HG03354 (cell line): ENCODE data around the gene MYEOV.

Experiments used
- ATAC-seq: cut with Tn5 transposase; IDR thresholded peaks from one replicate; pipeline ENCODE4 v1.9.1; 2021; ENCODE audit warnings: mild to moderate bottlenecking; ENCODE audit not compliant: unreplicated experiment, poor library complexity, severe bottlenecking

Gene MYEOV

DNA sequence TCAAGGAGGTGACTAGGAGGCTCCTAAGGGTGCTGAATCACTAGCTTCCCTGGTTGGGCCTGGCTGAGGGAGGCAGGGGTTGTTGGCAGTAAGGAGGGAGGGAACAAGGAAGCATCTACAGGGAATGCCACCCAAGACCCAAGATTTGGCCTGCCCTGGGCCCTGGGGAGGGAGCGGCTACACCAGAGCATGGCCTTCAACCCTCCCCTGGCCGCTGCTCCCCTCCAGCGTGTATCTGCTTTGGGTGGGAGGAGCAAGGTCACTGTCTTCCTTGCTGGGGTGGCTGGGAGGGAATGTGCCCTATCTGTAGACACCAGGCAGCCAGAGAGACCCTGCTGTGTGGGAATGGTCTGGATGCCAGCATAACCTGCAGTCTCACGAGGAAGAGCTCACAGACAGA lies 29.5 kb upstream of the MYEOV start:
- ATAC-seq = no peak

DNA sequence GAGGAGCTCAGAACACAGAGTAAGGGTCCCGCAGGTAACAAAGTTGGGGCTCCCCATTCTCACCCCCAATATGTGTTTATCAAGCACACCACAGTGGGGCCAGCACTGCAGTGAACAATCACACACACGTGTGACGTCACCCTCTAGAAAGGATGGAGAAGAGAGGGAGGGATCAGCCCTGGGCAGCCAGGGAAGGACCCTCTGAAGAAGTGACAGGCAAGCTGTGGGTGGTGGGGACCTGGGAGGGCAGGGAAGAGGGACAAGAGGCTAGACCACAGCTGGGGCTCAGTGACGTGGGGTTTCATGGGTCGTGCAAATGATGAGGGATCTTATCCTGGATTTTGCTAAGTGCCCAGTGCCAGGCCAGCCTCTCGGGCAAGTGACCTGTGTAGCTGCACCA lies 28.7 kb upstream of the MYEOV start:
- ATAC-seq = no peak

DNA sequence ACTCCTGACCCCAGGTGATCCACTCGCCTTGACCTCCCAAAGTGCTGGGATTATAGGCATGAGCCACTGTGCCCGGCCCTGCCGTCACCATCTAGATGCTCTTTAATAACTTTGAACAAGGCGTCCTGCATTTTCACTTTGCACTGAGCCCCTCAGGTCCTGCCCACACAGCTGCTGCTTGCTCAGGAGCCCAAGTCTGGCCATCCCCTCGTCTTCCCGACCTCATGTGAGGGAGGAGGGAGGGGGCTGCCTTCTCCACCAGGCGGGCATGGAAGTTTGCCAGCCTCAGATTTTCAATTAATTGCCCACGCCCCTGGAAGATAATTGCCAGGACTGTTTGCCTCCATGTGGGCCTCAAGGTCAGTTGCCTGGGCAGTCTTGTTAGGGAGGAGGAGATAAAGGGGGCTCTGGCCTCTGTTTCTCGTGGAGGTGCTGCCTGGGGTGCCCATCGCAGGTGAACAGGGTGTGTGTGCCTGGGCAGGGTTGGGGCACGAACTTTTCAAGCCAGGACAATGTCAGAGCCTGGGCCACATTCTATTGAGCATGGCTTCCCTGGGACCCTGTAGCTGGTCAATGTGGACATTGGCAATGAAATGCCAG lies 27.9 kb upstream of the MYEOV start:
- no peak for ATAC-seq

DNA sequence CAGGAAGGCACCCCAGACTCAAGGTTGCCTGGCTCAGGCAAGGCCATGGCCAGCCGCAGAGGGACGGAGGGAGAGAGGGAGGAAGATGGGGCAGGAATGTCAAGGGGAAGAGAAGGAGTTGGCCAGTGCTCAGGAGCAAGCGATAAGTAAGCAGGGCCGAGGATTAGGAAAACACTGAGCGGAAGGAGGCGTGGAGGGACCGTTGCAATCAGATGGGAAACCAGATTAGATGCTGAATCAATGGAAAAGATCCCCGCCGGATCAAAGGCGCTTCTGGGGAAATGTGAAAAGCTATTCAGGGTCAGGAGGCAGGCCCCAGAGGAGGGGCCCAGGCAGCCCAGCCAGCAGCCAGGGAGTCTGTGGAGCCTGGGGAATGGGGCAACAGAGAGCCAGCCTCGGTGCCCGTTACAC lies 26.6 kb upstream of the MYEOV start:
- ATAC-seq = no peak

DNA sequence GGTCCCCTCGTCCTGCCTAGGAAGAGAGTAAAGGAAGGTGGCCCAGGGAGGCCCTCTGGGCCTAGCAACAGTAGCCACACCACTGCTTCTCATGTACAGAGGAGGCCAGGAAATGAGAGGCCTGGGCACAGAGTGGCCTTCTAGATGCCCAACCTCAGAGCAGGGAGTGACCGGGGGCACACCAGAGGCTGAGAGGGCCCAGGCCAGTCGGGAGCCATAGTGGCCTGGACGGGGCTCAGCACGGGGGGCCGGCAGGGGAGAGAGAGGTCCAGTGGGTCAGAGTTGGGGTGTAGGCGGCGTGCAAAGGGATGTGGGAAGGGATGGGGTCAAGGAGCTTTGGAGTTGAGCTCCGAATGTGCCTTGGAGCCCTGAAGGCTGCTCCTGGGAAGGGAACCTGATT lies 25.0 kb upstream of the MYEOV start:
- ATAC-seq = no peak

DNA sequence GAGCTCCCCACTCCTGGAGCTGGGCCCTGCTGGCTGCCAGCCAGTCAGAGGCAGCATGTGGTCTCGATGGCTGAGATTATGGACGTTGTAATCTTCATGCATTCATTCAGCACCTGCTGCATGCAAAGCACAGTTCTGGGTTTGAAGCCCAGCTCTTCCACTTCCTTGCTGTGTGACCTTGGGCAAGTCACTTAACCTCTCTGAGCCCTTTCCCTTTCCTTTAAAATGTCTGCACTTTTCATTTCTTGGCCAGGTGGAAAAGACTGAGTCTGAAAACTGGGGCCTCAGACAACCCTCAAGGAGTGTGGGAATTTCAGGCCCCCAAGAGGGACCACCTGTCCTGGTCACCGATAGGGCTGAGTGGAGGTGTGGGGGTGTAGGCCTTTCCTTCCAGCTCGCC lies 24.6 kb upstream of the MYEOV start:
- ATAC-seq = no peak

DNA sequence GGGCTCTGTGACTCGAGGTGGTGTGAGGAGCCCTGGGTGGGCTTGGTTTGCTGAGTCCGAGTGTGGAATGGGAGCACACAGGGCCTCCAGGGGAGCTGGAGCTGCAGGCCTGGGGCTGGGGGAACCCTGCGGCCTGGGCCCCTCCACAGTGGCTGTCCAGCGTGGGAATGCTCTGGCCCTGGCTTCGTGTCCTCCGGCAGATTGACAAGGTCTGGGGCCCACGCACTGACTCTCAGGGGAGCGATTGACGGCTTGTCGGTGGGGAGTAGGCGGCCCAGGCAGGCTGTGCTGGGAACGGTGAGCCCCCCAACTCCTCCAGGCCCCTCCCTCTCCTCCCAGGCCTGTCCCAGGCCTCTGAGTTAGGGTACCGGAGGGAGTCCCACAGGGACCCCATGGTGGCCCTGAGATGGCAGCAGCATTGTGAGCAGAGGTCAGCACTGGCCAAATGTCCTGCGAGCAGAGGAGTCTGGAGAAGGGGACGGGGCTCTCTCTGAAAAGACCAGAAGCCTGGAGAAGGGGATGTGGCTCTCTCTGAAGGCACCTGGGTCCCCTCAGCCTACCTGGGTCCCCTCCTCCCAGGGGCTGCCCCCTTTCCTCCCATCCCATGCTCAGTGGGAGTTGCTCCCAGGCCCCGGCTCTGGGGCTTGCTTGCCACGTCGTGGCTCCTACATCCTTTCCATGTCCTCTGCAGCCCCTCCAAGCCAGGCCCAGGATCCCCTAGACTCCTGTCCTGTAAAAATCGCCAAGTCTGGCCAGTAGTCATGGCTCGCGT lies 23.8 kb upstream of the MYEOV start:
- ATAC-seq = no peak

DNA sequence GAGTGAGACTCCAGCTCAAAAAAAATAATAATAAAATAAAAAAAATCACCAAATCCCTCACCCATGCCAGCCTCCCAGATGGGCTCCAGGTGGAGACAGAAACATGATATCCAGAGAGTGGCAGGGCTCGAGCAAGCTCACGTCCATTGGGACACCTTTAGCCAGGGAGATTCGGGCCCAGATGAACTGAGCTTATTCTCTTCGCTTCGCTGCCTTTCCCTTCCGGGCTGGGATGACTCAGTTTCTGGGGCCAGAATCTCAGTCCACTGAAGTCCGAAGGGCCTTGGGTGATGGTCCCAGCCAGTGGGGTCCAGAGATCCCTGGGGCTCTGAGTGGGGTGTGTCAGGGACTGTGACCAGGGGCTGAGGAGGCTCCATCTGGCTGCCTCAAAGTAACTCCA lies 23.0 kb upstream of the MYEOV start:
- no peak for ATAC-seq

DNA sequence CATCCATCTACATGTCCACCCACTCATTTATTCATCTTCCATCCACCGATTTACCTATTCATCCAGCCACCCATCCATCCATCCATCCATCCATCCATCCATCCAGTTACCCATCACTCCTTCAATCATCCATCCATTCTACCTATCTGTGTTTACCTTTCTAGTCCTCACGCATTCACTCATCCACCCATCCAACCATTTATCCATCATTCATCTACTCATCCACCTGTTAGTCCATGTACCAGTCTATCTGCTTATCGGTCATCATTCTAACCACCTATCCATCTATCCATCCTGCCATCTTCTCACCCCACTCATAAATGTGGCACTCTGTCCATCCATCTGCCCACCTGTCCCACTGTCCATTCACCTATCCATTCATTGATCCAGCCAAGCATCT lies 21.9 kb upstream of the MYEOV start:
- no peak for ATAC-seq

DNA sequence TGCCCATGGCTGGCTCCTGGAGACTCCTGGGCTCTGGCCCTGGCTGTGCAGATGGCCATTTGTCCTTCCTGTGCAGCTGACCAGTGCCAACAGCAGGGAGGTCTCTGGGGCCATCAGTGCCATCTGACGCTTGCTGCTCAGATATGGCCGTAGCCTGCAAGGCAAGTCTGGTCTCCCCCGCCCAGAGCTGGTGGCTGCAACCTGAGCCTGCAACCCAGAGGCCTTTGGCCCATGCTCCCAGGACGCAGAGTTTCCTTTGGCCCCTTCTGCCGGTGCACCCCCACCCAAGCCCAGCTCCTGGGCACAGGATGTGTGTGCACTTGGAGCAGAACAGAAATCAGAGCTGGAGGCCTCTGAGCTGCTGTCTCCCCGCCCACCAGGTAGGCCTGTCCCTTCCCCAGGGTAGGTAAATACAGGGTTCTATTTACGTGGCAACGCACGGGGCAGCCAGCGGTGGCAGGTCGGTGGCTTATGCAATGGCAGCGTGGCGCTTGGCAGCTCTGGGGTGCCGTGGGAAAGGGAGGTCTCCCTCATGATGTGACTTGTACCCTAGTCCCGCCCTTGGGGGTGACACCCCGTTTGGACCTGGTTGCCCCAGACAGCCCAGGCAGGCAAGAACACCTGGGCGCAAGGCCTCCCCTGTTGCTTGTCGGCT lies 21.0 kb upstream of the MYEOV start:
- no peak for ATAC-seq

DNA sequence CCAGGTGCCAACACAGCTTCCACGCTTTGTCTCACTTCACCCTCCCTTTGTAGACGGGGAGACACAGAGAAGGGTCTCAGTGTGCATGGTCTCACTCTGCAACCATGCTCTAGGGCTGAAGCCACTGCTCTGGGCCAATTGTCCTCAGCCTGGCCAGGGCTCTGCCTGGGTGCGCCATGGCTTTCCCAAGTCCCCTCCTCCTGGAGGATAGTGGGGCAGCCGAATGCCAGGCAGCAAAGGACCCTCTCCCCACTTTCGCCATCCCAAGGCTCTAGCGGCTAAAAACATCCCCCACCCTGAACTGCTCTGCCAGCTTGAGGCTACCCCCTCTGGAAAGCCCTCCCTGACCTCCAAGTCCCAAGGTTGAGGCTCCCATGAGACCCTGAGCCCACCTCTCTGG lies 20.4 kb upstream of the MYEOV start:
- no peak for ATAC-seq

DNA sequence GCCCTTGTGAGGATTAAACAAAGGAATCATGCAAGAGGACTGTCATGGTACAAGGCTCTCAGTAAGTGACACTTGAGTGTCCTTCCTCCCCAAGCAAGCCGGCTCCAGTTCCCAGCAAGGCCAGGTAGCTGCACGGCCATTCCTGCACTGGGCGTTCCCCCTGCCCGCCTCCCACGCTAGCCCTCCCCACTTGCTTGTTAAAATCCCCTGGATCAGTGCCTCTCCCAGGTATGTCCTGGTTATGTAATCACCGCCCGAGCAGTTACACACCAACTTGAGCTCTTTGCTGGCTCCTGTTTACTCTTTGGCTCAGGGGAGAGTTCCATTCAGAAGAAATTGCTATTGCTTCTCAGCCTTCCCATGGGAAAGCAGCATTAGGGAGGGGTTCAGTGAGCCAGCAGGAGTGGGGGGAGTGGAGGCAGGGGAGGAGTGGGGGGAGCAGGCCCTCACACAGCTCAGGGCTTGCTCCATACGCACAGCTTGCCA lies 19.4 kb upstream of the MYEOV start:
- no peak for ATAC-seq

DNA sequence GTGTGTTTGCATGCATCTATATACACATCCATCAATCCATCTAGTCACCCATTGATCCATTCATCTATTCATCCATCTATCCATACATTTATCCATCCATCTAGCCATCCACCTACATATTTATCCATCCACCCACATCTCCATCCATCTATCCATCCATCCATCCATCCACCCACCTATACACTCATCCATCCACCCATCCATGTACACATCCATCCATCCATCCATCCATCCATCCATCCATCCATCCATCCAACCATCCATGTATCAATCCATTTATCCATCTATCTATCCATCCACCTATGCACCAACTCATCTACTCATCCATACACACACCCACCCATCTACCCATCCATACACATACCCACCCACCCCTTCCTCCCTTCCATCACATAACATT lies 18.8 kb upstream of the MYEOV start:
- no peak for ATAC-seq

DNA sequence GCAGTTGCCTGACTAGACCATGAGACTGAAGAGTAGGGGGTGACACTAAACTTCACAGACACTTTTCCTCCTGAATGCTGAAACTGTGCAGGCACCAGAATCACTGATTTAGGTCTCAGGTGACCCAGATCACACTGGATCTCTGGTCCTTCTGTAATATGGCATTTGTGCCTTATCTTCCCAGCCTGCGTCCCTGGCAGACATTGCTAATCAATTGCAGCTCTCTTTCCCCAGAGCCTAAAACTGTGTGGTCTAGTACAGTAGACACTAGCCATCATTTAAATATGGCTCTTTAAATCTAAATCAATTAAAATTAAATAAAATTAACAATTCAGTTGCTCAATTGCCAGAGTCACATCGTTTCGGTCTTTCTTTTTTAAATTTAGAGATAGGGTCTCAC lies 17.8 kb upstream of the MYEOV start:
- ATAC-seq = no peak

DNA sequence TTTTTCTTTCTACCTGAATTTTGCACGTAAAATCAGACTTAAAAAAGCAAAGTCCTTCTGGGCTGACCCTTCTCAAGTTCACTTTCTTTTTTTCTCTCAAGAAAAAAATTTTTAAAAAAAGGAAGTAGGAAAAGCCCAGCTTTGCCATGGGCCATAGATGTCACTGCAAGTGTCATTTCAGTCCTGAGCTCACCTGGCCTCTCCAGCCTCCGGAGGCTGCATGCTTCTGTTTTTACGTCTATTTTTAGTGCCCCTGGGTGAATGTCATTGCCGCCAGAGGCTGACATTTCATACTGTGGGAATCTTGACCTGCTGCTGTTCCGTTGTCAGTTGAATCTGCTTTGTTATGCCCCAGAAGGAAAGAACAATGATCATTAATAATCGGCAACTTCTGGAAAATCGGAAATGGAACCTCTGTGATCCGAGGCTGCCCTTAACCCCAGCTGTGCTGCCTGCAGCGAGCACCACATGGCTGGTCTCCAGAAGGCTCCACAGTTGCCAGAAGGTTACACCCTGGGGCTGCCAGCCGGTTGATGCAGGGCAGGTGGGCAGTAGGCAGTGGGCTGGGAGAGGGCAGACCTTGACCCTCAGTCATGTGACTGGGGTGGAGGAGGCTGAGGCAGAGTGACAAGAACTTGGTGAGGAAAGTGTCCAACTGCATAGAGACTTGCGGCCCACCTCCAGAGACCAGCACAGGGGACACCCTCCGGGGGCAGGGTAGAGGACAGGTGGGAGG lies 16.7 kb upstream of the MYEOV start:
- no peak for ATAC-seq

DNA sequence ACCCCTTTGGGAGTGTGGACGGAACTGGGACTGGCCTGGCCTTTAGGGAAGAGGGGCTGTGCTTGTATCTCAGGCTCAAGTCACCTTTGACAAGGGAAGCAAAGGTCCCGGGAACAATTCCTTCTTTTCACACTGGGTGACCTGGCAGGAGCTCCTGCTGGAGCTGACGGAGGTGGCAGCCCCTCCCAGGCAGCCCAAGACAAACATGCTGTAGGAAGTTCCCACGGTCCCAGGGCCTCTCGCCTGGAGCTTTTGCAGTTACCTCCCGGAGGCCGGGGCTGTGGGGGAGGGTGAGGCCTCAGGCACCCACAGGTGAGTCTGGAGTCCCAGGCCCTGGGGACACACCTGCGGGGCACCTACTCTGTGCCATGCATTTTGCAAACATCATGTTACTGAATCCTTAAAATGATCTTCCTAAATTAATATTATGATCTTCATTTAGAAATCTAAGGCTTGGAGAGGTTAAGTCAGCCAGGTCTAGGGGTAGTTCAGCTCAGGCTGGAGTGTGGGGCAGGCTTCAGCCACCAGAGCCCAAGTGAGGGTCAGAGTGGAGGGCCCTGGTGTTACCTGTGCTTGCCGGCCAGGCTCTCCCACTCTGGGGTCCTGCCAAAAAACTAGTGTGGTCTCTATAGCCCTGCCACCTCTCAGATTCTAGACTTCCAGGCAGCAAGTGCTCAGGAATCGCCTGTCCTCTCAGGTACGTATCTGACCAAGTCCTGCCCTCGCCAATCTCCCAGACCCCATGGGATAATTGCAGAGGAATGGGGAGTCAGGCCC lies 15.7 kb upstream of the MYEOV start:
- ATAC-seq = no peak

DNA sequence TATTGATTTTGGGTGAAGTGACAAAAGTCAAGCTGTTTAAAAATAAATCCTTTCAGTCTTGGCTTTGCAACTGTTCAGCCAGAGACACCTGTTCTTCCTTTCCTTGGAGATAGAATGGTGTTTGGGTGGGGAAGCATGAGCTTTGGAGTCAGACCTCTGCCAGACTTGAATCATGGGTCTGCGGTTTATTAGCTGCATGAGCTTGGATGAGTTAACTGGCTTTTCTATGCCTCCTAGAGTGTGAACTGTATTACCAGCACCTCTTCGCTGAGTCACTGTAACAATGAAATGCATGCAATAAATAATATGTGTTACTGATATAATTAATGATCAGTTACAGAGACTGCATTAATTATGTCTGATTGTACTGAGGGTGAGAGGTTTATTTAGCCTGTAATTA lies 13.5 kb upstream of the MYEOV start:
- no peak for ATAC-seq

DNA sequence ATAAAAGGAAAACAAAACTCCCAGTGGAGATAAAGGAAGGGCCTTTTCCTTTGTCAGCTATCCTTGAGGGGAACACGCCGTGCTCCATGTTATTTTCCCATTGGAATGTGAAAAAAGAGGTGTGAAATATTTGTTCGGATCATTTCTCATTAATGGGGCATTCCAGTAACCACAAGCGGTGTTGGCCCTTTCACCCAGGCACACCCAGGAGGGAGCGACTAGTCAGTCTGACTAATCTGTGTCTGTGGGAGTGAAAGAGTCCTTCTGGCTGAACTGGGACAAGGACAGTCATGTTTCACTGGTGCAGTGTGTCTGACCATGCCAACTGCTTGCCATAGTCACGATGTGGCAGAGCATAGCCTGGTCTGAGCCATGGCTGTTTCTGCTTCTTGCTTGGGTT lies 13.0 kb upstream of the MYEOV start:
- ATAC-seq = no peak

DNA sequence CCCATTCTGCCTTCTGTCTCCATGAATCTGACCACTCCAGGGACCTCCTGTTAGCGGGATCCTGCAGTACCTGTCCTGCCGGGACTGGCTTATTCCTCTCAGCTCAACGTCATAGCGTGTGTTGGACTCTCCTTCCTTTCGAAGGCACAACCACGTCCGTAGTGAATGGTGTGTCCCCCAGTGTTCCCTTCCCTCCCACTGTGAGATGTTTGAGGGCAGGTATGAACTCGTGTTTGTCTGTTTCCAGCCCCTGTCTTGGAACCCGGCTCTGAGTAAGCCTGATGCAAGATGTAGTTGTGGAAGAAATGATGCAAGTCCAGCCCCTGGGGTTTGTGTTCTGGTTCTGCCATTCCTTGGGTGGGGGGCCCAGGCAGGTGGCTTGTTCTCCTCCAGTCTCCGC lies 10.5 kb upstream of the MYEOV start:
- no peak for ATAC-seq

DNA sequence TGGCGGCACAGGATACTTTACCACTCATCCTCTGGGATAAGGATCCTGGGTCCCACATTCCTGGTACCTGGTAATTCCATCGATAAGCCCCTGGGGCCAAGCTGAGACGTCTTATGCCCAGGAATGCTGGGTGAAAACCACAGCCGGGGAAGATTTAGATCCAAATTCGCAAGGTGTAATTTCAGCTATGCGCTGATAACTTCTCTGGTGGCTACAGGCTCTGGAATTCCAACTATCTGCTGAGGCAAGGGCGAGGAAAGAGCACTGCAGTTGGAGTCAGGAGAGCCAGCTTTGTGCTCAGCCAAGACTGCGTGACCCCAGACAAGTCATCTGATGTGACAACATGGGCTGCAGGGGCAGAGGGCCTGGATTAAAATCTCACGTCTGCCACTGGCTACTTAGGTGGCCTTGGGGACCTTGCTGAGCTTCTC lies 9.9 kb upstream of the MYEOV start:
- no peak for ATAC-seq
